WTC11 (cell line): ENCODE results near the gene CLEC7A. TPM values are rescaled to one million over a fixed set of nuclear protein-coding genes. Genes with fewer than 3 reads are reported as not detected.

Experiments
- ATAC-seq: fragments of 200-7000 bp; cut with Tn5 transposase; 2 replicates; pipeline ENCODE4 v1.10.0; 2021; ENCODE audit warnings: mild to moderate bottlenecking, moderate library complexity
- CTCF ChIA-PET: fragments of 300-600 bp; sonication (Branson Sonifier 250); formaldehyde crosslinking; loops from one replicate; lab custom pipeline; 2021; ENCODE audit warnings: antibody characterized with exemption; lab: Charles Lee
- POLR2A ChIA-PET: fragments of 350-600 bp; sonication (Branson Sonifier 250); formaldehyde crosslinking; loops from one replicate; lab custom pipeline; 2021; ENCODE audit warnings: antibody characterized with exemption; lab: Charles Lee
- DNase-seq: peaks from one replicate; pipeline ENCODE4 v3.0.0; 2021; ENCODE audit warnings: low spot score
- H3K27ac Mint-ChIP-seq: 2 replicates; pipeline ENCODE4 v1.8.0; 2021; ENCODE audit warnings: mixed read lengths
- H3K27me3 Mint-ChIP-seq: 2 replicates; pipeline ENCODE4 v1.8.0; 2021; ENCODE audit warnings: low read depth, mild to moderate bottlenecking, moderate library complexity, mixed read lengths
- H3K36me3 Mint-ChIP-seq: 2 replicates; pipeline ENCODE4 v1.8.0; 2021; ENCODE audit warnings: mixed read lengths
- H3K4me1 Mint-ChIP-seq: 2 replicates; pipeline ENCODE4 v1.8.0; 2022; ENCODE audit warnings: mixed read lengths
- H3K4me3 Mint-ChIP-seq: 2 replicates; pipeline ENCODE4 v1.8.0; 2021; ENCODE audit warnings: mild to moderate bottlenecking, moderate library complexity, mixed read lengths
- H3K9me3 Mint-ChIP-seq: 2 replicates; pipeline ENCODE4 v1.8.0; 2021; ENCODE audit warnings: mixed read lengths
- ATF1 ChIP-seq: sonication (generic); formaldehyde crosslinking; IDR thresholded peaks from 2 replicates; pipeline ENCODE4 v1.8.1; 2023; ENCODE audit warnings: mild to moderate bottlenecking, moderate library complexity, missing genetic modification reagents
- CREM ChIP-seq: sonication (generic); formaldehyde crosslinking; IDR thresholded peaks from 2 replicates; pipeline ENCODE4 v1.8.1; 2022; ENCODE audit warnings: mild to moderate bottlenecking, missing genetic modification reagents, moderate library complexity
- EMX1 ChIP-seq: fragments of 250-450 bp; sonication (Bioruptor Pico); IDR thresholded peaks from 2 replicates; pipeline ENCODE4 v1.8.0; 2021; ENCODE audit warnings: mild to moderate bottlenecking
- FOXJ3 ChIP-seq: sonication (generic); formaldehyde crosslinking; IDR thresholded peaks from 2 replicates; pipeline ENCODE4 v1.9.0; 2021; ENCODE audit warnings: missing genetic modification reagents, mild to moderate bottlenecking, borderline replicate concordance
- GABPB1 ChIP-seq: sonication (generic); formaldehyde crosslinking; IDR thresholded peaks from 2 replicates; pipeline ENCODE4 v1.8.1; 2023; ENCODE audit warnings: mild to moderate bottlenecking, missing genetic modification reagents
- ZNF317 ChIP-seq: sonication (generic); formaldehyde crosslinking; IDR thresholded peaks from 2 replicates; pipeline ENCODE4 v1.8.1; 2023; ENCODE audit warnings: low read depth, mild to moderate bottlenecking, moderate library complexity, missing genetic modification reagents, borderline replicate concordance
- ZNF416 ChIP-seq: fragments of 250-450 bp; sonication (Bioruptor Pico); IDR thresholded peaks from 2 replicates; pipeline ENCODE4 v1.9.0; 2021; ENCODE audit warnings: mild to moderate bottlenecking, inconsistent platforms
- ZNF423 ChIP-seq: fragments of 250-450 bp; sonication (Bioruptor Pico); IDR thresholded peaks from 2 replicates; pipeline ENCODE4 v2.1.2; 2022; ENCODE audit warnings: mild to moderate bottlenecking, moderate library complexity
- total RNA-seq: library from RNA; stranded (reverse); gene quantifications from 3 replicates; pipeline ENCODE4 v1.2.3, GENCODE V29; 2021
- TF ChIP-seq, protein P1 (sequence below): fragments of 200-600 bp; IDR thresholded peaks from 2 replicates; pipeline ENCODE4 v1.8.0; 2022; ENCODE audit warnings: antibody characterized with exemption
- TF ChIP-seq, protein P2 (sequence below): sonication (generic); formaldehyde crosslinking; IDR thresholded peaks from 2 replicates; pipeline ENCODE4 v1.8.1; 2023; ENCODE audit warnings: mild to moderate bottlenecking, moderate library complexity, missing genetic modification reagents
- TF ChIP-seq, protein P3 (sequence below): sonication (generic); formaldehyde crosslinking; IDR thresholded peaks from 2 replicates; pipeline ENCODE4 v1.8.1; 2023; ENCODE audit warnings: mild to moderate bottlenecking, missing genetic modification reagents
- TF ChIP-seq, protein P4 (sequence below): sonication (generic); formaldehyde crosslinking; conservative IDR thresholded peaks from 2 replicates; pipeline ENCODE4 v1.8.1; 2022; ENCODE audit warnings: mild to moderate bottlenecking, missing genetic modification reagents
- TF ChIP-seq, protein P5 (sequence below): sonication (generic); formaldehyde crosslinking; IDR thresholded peaks from 2 replicates; pipeline ENCODE4 v1.8.1; 2022; ENCODE audit warnings: mild to moderate bottlenecking, moderate library complexity, missing genetic modification reagents

The CLEC7A gene
- total RNA-seq, 1 experiment from 2014 or later: 0.48 TPM

DNA sequence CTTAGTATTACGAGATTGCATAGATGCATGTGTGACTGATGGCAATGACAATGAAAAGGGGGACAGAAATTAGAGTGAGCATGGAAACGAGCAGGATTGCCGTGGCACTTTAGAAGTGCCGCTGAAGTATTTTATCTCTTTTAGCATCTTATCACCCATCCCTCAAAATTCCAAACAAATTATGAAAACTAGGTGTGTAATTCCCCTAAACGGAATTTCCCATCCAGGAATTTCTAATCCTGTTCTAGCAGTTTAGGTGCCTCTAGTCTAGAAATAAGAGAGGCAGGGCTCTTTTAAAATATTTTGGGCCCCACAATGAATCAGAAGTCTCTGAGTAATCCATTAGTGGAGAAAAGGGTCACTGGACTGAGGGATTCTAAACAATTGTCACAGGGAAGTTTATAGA, 49.8 kb upstream of the CLEC7A start:
- H3K4me1 Mint-ChIP-seq: peaks cover 11% of the 10 kb centered on the region
- no peak for ATAC-seq
- ChIA-PET CTCF (no interaction called here), POLR2A (no interaction called here)
- no peaks in the 10 kb centered on the region for H3K36me3 Mint-ChIP-seq
- H3K9me3 Mint-ChIP-seq: no peaks in the 10 kb centered on the region
- H3K4me3 Mint-ChIP-seq: no peak overlapping the region
- DNase-seq: no peak
- no peak overlapping the region for H3K27ac Mint-ChIP-seq
- TF ChIP-seq, protein P1, sequence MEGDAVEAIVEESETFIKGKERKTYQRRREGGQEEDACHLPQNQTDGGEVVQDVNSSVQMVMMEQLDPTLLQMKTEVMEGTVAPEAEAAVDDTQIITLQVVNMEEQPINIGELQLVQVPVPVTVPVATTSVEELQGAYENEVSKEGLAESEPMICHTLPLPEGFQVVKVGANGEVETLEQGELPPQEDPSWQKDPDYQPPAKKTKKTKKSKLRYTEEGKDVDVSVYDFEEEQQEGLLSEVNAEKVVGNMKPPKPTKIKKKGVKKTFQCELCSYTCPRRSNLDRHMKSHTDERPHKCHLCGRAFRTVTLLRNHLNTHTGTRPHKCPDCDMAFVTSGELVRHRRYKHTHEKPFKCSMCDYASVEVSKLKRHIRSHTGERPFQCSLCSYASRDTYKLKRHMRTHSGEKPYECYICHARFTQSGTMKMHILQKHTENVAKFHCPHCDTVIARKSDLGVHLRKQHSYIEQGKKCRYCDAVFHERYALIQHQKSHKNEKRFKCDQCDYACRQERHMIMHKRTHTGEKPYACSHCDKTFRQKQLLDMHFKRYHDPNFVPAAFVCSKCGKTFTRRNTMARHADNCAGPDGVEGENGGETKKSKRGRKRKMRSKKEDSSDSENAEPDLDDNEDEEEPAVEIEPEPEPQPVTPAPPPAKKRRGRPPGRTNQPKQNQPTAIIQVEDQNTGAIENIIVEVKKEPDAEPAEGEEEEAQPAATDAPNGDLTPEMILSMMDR: no peak
- TF ChIP-seq GABPB1 (CRISPR knock-in tag) (no peak), ZNF317 (CRISPR knock-in tag) (no peak)
- TF ChIP-seq, protein P2, sequence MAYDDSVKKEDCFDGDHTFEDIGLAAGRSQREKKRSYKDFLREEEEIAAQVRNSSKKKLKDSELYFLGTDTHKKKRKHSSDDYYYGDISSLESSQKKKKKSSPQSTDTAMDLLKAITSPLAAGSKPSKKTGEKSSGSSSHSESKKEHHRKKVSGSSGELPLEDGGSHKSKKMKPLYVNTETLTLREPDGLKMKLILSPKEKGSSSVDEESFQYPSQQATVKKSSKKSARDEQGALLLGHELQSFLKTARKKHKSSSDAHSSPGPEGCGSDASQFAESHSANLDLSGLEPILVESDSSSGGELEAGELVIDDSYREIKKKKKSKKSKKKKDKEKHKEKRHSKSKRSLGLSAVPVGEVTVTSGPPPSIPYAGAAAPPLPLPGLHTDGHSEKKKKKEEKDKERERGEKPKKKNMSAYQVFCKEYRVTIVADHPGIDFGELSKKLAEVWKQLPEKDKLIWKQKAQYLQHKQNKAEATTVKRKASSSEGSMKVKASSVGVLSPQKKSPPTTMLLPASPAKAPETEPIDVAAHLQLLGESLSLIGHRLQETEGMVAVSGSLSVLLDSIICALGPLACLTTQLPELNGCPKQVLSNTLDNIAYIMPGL (CRISPR knock-in tag): no peak
- no peaks in the 10 kb centered on the region for H3K27me3 Mint-ChIP-seq

DNA sequence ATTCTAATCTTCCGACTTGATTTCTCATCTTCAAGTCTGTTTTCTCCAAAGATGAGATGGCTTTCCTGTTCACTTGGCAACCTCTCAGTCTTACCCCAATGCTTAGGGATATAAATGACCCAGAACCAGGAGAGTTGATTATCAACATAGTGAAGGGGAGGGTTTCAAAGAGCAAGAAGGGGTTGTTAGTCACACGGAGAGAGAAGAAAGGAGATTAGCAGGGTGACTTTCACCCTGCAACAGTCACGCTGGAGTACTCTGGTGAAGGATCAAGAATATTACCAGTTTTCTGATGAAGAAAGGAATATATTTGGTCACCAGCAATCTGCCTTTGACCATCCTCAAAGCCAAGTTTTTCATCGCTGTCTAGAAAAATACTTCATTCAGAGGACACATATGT, 48.8 kb upstream of the CLEC7A start, which contains the start of gene TMEM52B:
TMEM52B (plus strand) TSS at position 212 of the 400 bp plus-strand sequence. CDS start 543 bp downstream, outside the sequence.
- POLR2A ChIA-PET: no interaction called here
- CTCF ChIA-PET: no interaction called here
- Mint-ChIP-seq H3K36me3 (no peaks in the 10 kb centered on the region), H3K9me3 (no peaks in the 10 kb centered on the region), H3K27ac (no peak within 1 kb of the TSS), H3K4me3 (no peak within 1 kb of the TSS), H3K4me1 (peaks cover 11% of the 10 kb centered on the region), H3K27me3 (no peaks in the 10 kb centered on the region)
- no peak for ATAC-seq
- no peak for DNase-seq
- TF ChIP-seq FOXJ3 (CRISPR knock-in tag): no peak
- no peak for TF ChIP-seq ATF1
- TF ChIP-seq EMX1: no peak

DNA sequence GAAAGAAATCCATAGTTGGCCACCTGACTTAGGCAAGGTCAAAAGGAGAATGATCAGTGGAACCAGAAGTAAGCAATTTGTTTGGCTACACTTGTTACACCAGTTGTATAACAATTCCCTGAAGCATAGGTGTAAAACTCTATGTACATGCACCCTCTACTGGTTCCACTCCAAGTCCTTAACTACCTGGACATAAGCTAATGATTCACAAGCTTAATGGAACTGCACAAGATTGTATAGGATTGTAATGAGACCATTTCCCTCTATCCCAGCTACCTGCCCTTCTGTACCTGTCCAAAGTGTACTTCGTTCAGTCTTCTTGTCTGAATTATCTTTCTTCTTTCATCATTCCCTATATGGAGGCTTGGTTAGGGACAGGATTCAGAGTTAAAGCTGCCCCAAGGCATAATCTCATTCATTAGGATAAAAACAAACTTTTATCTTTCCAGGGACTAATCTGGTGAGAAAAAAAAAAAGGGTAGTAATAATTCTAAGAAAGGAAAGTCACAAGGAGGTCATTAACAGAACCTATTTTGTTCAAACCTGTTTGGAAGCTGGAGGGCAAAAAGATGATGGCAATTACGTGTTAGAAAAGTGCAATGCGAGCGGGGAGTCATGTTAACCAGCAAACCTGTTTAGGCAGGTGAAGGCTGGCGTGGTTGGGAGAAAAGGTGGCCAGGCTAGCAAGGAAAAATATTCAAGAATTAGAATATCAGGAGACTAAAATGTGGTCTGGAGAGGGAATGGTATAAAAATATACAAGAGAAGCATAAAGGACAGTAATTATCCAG, 46.0 kb upstream of the CLEC7A start:
- no peak for DNase-seq
- no peak for TF ChIP-seq CREM
- TF ChIP-seq ZNF423 (CRISPR knock-in tag): no peak
- TF ChIP-seq, protein P3, sequence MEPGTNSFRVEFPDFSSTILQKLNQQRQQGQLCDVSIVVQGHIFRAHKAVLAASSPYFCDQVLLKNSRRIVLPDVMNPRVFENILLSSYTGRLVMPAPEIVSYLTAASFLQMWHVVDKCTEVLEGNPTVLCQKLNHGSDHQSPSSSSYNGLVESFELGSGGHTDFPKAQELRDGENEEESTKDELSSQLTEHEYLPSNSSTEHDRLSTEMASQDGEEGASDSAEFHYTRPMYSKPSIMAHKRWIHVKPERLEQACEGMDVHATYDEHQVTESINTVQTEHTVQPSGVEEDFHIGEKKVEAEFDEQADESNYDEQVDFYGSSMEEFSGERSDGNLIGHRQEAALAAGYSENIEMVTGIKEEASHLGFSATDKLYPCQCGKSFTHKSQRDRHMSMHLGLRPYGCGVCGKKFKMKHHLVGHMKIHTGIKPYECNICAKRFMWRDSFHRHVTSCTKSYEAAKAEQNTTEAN (CRISPR knock-in tag): no peak
- TF ChIP-seq ZNF416: no peak
- TF ChIP-seq EMX1: no peak
- TF ChIP-seq, protein P4, sequence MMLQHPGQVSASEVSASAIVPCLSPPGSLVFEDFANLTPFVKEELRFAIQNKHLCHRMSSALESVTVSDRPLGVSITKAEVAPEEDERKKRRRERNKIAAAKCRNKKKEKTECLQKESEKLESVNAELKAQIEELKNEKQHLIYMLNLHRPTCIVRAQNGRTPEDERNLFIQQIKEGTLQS (CRISPR knock-in tag): no peak
- TF ChIP-seq, protein P5, sequence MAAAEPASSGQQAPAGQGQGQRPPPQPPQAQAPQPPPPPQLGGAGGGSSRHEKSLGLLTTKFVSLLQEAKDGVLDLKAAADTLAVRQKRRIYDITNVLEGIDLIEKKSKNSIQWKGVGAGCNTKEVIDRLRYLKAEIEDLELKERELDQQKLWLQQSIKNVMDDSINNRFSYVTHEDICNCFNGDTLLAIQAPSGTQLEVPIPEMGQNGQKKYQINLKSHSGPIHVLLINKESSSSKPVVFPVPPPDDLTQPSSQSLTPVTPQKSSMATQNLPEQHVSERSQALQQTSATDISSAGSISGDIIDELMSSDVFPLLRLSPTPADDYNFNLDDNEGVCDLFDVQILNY: no peak
- Mint-ChIP-seq H3K4me1 (no peaks in the 10 kb centered on the region; the same call in 1 of the 2 replicates), H3K27ac (no peak overlapping the region), H3K4me3 (no peak overlapping the region), H3K36me3 (no peaks in the 10 kb centered on the region), H3K9me3 (no peaks in the 10 kb centered on the region), H3K27me3 (no peaks in the 10 kb centered on the region)
- ChIA-PET CTCF (interaction anchor here (1.7 kb wide), 1 partner anchor 23 kb away, joined by 7 read pairs; no protein-coding TSS in a partner anchor), POLR2A (no interaction called here)
- ATAC-seq: no peak
